NCI-H2107 (cell line): Measurements from ENCODE around the gene SF3A2.

Experiments used
- DNase-seq: peaks from one replicate; lab custom pipeline; 2025; lab: John Stamatoyannopoulos, UW

Gene SF3A2

DNA sequence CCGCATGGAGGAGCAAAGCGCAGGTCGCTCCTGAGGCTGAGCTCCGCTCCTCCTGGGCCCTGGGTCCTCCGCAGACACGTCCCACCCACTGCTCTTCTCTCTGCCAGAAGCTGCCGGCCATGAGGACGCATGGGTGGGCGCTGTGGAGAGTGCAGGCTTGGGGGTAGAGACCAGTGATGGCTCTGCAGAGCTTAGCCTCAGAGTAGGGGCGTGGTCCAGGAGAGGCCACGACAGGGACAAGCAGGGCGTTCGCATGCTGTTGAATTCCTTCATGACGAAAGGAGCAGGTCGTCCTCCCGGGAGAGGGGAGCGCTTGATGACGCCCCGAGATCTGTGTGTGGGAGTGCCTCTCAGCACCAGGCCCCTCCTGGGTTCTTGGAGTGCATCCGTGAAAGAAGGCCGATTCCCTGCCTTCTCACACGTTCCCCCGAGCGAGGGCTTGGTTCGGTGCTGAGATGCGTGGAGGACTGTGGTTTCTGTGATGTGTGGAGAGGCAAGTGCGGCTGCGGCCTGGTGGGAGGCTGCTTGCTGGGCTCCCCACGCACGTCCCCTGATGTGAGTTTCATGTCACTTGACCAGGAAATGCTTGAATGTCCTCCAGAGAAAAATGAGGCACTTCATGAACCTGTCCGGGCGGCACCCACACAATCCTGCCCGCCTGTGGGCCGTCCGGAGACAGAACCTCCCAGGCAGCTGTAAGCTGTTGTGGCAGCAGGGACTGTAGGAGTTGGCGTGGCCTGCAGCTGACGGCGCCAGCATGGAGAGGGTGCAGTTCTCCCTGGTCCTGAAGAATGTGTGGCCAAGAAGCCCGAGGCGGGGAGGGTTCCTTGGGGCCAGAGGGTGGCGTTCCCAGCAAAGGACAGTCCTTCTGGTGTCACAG lies 4.5 kb downstream of the SF3A2 start:
- no peak for DNase-seq

DNA sequence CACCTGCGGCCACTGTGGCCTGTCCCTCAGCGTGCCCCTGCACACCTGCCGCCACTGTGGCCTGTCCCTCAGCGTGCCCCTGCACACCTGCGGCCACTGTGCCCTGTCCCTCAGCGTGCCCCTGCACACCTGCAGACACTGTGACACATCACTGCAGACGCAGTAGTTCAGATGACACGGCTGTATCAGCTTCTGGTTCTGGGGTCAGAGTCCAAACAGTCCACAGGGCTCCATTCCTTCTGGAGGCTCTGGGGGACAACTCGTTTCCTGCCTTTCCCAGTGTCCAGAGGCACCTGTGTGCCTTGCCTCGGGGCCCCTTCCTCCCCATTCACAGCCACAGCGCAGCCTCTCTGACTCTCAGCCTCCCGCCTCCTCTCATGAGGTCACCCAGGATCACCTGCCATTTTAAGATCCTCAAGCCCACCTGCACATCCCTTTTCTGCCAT lies 5.5 kb downstream of the SF3A2 start:
- no peak for DNase-seq

DNA sequence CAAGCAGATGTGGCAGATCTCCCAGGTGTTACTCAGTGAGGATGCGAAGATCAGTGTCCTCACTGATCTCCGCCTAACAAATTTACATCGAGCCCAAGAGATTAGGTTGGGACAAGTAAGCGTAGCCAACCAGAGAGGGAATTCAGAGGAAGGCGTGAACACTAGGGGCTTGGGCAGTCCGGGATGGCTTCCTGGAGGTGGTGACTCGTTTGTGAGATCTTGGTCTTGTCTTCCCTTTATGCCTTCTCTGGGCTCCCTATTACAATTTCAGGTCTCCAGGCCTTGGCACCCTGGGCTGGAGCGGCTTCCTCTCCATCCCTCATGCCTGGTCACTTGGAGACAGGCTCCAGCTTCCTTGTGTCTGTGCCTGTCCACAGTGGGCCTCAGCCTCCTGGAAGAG lies 6.2 kb downstream of the SF3A2 start:
- DNase-seq = no peak

DNA sequence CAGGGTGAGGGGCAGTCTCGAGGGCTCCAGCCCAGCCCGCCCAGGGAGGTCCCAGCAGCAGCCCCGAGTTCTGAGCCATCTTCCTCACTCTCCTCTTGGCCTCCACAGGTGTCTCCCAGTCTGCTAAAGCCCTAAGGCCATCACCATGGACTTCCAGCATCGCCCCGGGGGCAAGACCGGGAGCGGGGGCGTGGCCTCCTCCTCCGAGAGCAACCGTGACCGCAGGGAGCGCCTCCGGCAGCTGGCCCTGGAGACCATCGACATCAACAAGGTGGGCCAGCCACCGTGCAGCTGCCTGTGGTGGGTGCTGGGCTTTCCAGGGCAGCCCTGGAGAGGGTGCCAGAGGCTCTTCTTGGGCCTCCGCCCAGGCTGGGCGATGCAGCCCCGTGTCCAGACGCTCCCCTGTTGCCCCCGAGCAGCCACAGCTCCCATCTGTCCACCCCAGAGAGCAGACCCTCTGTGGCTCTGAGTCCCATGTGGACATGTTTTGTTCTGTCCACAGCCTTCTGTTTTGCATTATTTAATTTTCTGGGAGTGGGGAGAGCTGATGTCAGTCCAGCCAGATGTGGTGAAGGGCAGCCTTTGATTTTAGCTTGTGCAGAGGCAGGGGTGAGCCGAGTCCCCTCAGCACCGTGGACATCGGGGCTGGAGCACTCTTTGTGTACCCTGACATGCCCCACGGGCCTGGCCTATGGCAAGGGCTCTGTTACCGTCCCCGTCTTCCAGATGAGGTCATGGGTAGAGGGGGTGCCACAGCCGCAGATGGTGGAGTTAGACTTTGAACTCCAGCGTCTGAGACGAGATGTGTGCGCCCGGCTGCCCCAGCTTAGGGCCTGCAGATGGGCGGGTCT lies 6.9 kb downstream of the SF3A2 start:
- no peak for DNase-seq

DNA sequence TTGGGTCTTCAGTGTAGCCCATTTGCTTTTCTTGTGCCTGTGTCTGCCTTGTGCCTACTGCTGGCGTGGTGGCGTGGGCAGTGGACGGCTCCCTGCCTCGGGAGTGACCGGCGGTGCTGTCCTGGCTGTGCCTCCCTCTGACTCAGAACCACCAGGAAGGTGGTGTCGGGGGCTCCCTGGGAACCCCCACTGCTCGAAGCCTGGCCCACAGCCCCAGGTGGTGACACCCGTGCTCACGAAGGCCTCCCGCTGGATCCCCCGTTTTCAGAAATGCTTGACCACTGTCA lies 7.4 kb downstream of the SF3A2 start:
- no peak for DNase-seq

DNA sequence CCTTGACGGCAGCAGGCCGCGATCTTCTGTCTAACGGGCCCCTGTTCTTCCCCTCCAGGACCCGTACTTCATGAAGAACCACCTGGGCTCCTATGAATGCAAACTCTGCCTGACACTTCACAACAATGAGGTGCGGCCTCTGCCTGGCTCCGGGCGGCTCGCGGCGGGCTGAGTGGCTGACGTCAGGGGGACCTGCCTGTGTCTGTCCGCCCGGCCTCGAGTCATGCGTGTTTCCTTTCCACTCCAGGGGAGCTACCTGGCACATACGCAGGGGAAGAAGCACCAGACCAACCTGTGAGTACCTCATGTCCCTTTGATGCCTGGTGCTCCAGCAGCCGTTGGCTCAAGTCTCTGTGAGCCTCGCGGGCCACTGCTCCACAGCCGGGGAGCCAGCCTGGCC lies 7.9 kb downstream of the SF3A2 start:
- no peak for DNase-seq

DNA sequence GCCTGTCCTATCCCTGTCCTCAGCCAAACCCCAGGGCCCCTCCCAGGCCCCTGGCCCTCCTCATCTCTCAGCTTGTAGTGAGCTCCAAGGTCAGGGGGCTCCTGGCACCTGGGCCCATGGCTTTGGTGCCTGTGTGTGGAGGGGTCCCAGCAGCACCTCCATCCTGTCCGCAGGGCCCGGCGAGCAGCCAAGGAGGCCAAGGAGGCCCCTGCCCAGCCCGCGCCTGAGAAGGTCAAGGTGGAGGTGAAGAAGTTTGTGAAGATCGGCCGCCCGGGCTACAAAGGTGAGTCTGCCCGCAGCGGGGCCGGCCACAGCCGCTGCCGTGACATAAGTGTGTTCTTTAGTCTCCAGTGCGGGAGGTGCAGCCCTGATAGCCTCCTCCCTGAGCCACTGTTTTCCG lies 8.6 kb downstream of the SF3A2 start:
- no peak for DNase-seq

DNA sequence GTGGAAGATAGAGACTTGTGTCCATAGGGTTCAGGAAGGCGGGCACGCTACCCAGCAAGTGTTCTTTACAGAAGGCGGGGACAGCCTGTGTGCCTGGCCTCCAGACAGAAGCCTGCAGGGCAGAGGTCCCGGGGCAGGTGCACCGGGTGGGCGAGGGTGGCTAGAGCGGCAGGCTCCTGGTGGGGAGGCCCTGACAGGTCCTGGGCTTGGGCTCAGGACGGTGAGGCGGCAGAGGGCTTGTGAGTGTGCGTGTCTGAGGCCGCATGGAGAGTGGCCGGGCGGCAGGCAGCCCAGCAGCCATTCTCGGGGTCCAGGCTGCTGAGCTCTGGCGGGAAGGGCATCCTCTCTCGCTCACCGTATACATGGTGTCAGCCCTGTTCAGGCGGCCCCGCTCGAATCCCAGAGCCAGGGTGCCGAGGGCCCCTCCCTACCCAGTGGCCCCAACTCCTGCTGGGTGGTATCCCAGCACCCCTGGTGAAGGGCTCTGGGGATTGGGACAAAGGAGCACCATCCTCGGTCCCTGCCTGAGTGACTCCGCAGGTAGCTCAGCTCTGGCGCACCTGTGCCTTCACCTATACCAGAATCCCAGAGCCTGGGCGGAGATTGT lies 9.5 kb downstream of the SF3A2 start:
- no peak for DNase-seq

DNA sequence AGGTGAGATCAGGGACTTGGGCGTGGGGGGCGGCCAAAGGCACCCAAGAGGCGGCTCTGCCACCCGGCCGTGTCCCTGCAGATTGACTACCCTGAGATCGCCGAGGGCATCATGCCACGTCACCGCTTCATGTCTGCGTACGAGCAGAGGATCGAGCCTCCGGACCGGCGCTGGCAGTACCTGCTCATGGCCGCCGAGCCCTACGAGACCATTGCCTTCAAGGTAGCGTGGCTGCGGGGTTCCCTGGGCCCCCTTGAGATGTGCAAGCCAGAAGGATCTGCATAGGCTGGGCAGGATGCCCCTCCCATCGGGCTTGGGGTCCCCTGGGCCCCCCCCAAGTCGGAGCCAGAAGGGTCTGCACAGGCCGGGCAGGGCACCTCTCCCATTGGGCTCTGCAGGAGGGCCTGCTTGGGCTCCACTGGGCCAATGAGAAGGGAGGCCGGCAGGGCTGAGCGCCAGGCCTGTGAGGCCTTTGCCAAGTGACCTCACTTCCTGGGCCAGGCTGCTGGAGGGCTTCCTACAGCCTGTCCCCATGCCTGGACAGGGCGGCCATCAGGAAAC lies 10.3 kb downstream of the SF3A2 start:
- no peak for DNase-seq

DNA sequence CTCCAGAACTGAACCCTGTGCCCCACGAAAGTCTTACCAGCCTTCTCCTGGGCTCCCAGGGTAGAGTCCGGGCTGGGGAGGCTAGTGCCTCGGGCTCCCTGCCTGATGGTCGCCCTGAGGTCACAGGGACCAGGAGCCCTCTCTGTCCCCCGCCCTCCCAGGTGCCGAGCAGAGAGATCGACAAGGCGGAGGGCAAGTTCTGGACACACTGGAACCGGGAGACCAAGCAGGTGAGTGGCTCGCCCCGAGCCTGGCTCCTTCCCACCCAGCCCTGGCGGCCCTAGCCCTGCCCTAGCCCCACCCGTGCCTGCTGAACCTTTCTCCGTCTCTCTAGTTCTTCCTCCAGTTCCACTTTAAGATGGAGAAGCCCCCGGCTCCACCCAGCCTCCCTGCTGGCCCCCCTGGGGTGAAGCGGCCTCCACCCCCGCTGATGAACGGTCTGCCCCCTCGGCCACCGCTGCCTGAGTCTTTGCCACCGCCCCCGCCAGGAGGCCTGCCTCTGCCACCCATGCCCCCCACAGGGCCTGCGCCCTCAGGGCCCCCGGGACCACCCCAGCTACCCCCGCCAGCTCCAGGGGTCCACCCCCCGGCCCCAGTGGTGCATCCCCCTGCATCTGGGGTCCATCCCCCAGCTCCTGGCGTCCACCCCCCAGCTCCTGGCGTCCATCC lies 10.9 kb downstream of the SF3A2 start:
- DNase-seq = no peak

DNA sequence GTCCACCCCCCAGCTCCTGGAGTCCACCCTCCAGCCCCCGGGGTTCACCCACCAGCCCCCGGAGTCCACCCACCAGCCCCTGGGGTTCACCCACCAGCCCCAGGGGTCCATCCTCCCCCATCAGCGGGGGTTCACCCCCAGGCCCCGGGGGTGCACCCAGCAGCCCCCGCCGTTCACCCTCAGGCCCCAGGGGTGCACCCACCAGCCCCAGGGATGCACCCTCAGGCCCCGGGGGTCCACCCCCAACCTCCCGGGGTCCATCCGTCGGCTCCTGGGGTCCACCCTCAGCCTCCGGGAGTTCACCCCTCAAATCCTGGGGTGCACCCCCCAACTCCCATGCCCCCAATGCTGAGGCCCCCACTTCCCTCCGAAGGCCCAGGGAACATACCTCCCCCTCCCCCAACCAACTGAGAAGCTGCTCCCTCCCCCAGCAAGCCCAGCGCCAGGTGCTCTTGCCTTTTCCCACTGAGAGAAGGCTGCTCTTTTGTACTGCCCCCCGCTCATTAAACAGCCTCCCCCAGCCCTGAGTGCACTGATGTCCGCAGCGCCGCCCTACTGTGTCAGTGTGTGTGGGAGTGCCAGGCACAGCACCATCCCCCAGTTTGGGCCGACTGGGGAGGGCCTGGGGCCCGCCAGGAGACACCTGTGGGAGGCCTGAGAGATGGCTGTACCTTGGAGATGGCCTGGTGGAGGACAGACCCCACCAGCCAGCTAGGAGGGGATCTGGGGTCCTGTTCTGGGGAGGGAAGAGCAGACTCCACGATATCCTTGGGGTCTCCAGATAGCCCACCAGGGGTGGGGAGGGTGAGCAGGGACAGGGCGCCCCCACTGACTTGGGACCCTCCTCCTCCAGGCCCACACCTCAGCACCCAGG lies 11.7 kb downstream of the SF3A2 start:
- DNase-seq = no peak

DNA sequence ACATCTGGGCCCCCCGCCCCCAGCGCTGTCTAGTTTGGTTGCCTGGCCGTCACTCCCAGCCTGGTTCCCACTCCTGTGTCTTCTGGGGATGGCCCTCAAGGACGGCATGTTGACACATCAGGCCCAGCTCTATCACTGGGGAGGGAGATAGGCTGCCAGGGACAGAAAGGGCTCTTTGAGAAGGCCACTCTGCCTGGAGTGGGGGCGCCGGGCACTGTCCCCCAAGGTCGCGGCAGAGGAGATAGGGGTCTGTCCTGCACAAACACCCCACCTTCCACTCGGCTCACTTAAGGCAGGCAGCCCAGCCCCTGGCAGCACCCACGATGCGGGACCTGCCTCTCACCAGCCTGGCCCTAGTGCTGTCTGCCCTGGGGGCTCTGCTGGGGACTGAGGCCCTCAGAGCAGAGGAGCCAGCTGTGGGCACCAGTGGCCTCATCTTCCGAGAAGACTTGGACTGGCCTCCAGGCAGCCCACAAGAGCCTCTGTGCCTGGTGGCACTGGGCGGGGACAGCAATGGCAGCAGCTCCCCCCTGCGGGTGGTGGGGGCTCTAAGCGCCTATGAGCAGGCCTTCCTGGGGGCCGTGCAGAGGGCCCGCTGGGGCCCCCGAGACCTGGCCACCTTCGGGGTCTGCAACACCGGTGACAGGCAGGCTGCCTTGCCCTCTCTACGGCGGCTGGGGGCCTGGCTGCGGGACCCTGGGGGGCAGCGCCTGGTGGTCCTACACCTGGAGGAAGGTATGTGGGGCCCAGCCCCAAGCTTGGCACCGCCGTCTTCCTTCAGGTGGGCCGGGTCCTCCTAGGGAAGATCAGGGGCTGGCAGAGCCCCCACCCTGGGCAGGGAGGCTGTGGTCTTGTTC lies 12.6 kb downstream of the SF3A2 start, which contains the start of gene AMH:
Gene AMH (plus strand): TSS at position 314 of the 857 bp plus-strand sequence. CDS start 10 bp downstream, at position 324.
- no peak for DNase-seq

DNA sequence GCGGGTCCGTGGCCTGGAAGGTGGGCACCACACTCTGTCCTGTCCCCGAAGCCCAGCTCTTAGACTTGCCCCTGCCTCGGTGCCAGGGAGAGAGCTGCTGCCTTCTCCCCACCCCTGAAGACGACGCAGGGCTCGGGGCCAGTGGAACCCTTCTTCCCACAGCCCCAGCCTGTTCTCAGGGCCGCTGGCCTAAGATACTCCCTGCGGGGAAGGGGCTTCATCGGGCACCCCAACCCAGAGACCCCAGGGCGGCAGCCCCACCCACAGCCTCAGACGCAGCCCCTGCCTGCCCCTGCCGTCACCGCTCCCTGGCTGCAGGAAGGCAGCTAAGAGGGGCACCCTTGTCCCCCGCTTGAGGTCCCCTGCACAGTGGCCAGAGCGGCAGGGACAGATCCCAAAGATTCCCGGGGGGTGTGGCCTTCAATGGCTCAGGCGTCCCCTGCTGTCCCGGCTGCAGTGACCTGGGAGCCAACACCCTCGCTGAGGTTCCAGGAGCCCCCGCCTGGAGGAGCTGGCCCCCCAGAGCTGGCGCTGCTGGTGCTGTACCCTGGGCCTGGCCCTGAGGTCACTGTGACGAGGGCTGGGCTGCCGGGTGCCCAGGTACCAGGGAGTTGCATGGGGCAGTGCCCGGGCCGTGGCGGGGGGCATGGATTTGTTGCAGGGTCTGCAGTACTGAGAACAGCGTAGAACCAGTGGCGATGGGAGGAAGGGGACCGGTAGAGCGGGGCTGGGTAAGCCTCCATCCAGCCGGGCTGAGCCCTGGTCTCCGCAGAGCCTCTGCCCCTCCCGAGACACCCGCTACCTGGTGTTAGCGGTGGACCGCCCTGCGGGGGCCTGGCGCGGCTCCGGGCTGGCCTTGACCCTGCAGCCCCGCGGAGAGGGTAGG lies 13.5 kb downstream of the SF3A2 start:
- no peak for DNase-seq

DNA sequence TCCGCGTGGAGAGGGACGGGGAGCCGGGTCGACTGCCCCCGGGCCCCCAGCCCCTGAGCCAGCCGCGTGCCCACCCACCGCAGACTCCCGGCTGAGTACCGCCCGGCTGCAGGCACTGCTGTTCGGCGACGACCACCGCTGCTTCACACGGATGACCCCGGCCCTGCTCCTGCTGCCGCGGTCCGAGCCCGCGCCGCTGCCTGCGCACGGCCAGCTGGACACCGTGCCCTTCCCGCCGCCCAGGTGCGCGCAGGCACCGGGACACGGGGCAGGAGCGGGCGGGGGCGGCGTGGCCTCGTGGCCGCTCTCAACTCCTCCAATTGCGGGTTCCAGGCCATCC lies 14.1 kb downstream of the SF3A2 start:
- DNase-seq = no peak

DNA sequence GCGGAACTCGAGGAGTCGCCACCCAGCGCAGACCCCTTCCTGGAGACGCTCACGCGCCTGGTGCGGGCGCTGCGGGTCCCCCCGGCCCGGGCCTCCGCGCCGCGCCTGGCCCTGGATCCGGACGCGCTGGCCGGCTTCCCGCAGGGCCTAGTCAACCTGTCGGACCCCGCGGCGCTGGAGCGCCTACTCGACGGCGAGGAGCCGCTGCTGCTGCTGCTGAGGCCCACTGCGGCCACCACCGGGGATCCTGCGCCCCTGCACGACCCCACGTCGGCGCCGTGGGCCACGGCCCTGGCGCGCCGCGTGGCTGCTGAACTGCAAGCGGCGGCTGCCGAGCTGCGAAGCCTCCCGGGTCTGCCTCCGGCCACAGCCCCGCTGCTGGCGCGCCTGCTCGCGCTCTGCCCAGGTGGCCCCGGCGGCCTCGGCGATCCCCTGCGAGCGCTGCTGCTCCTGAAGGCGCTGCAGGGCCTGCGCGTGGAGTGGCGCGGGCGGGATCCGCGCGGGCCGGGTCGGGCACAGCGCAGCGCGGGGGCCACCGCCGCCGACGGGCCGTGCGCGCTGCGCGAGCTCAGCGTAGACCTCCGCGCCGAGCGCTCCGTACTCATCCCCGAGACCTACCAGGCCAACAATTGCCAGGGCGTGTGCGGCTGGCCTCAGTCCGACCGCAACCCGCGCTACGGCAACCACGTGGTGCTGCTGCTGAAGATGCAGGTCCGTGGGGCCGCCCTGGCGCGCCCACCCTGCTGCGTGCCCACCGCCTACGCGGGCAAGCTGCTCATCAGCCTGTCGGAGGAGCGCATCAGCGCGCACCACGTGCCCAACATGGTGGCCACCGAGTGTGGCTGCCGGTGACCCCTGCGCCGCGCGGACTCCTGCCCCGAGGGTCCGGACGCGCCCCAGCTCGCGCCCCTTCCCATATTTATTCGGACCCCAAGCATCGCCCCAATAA lies 14.8 kb downstream of the SF3A2 start:
- no peak for DNase-seq

DNA sequence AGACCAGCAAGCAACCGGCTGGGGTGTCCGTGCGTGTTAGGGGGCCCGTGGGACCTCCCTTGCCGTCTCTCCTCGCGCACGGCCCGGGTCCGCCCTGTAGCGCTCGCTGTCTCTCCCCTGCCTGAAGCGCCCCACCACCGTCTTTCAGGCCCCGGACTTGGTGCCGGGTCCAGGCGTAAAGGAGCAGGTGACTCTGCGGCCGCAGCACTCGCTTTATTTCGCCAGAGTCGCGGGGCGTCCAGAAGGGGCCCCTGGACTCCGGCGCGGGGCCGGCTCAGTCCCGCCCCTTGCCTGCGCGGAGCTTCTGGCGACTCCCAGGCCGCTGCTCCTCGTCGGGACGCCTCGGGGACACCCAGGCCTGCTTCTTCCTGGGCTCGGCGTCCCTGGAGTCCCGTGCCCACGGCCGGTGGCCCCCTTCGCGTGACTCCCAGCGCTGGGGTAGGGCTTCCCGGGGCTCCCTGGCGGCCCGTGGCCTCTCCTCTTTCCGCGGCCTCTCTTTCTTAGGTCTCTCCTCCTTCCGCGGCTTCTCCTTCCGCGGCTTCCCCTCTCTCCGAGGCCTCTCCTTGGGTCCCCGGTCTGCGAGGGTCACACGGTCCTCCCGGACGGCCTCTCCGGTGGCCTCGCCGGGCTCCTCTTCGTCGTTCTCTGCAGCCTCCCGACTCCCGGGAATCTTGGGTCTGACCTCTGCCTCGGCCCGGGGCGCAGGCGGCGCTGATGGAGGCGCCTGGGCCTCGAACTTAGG lies 15.6 kb downstream of the SF3A2 start:
- no peak for DNase-seq

DNA sequence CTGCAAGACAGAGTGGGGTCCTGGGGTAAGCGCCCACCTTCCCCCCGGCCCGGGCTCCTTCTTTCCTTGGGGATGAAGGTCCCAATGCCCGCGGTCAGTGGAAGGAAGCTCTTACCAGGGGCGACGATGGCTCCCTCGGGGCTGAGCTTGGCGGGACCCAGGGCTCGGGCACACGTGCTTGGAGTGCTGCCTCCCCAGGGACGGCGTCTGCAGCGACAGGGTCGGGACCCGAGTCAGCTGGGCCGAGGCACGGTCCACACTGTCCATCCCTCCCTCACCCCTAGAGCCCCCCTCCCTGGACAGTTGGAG lies 16.1 kb downstream of the SF3A2 start:
- DNase-seq = no peak
